ENCODE measurements around the gene TSPAN4.

DNA sequence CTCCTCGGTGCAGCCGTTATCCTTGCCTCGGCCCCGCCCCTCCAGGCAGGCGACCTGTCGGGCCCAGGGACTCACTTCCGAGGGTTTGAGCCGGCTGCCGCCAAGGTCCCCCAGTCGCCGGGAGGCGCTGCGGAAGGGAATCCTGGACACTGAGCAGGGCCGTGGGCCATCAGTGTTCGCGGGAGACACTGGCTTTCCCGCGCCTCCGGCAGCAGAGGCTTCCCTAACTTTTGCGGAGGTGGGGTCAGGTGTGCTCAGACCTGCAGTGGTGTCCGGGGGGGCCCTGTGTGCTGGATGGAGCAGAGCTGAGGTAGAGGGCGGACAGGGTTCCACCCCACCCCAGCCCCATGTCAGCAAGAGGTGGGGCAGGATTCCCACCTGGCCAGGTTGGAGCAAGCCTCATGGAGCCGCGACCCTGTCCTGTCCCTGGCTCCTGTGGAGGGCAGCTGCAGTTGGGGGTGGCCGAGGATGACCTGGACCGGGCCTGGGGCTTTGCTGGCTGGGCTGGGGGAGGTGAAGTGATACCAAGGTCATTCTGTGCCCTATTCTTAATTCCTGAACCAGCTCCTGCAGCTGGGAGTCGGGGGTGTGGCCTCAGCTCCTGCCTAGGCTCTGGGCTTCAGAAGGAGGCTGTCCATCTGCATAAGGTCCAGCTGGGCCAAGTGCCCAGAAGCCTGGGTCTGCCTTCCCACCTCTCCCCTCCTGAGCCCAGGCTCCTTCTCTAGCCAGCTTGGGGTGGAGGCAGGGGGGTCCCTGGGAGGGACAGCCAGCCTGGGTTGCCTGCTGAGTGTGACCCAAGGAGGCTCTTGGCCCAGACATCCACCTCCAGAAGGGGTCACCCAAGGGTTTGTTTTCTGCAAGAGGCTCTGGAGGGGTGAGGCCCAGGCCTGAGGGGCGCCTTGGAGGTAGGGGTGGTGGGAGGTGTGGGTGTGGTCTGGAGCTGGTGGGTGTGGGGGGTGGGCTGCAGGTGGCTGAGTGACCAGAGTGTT is 8.4 kb downstream of the TSPAN4 start:
- TF ChIP-seq, protein P1, sequence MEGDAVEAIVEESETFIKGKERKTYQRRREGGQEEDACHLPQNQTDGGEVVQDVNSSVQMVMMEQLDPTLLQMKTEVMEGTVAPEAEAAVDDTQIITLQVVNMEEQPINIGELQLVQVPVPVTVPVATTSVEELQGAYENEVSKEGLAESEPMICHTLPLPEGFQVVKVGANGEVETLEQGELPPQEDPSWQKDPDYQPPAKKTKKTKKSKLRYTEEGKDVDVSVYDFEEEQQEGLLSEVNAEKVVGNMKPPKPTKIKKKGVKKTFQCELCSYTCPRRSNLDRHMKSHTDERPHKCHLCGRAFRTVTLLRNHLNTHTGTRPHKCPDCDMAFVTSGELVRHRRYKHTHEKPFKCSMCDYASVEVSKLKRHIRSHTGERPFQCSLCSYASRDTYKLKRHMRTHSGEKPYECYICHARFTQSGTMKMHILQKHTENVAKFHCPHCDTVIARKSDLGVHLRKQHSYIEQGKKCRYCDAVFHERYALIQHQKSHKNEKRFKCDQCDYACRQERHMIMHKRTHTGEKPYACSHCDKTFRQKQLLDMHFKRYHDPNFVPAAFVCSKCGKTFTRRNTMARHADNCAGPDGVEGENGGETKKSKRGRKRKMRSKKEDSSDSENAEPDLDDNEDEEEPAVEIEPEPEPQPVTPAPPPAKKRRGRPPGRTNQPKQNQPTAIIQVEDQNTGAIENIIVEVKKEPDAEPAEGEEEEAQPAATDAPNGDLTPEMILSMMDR (IDR thresholded peaks at IDR 0.05 in 2 of 3, conservative IDR thresholded peaks at IDR 0.05 in 1 of 3; ENCODE audit: control insufficient read depth in 2 of 3, extremely low read depth in 1 of 3, insufficient read depth in 1 of 3, low read depth in 3 of 3, low read length in 3 of 3): peak; percentile 11 to 31 (median 23); a peak in 3 of 6 replicates
- TF ChIP-seq FOXM1 (IDR thresholded peaks at IDR 0.05; ENCODE audit: low read depth, low read length): no peak
- TF ChIP-seq SRF (IDR thresholded peaks at IDR 0.05; ENCODE audit: low read depth in 2 of 2, low read length in 2 of 2): no peak
- no peak for TF ChIP-seq POLR2AphosphoS5 (IDR thresholded peaks at IDR 0.05; ENCODE audit: low read length)
- no peak for TF ChIP-seq POLR2A (IDR thresholded peaks at IDR 0.05; ENCODE audit: low read depth, low read length)
- TF ChIP-seq CREM (IDR thresholded peaks at IDR 0.05; ENCODE audit: low read depth): no peak
- no peak for TF ChIP-seq LARP7 (IDR thresholded peaks at IDR 0.05)
- no peak for TF ChIP-seq TBL1XR1 (IDR thresholded peaks at IDR 0.05; ENCODE audit: low read depth, low read length)
- TF ChIP-seq EGR1 (IDR thresholded peaks at IDR 0.05; ENCODE audit: borderline replicate concordance in 1 of 2, low read depth in 2 of 2, low read length in 2 of 2): no peak
